ENCODE measurements around the gene VIPR1.
A peak's percentile ranks its signal among the peaks of the same experiment; 100 is the strongest.

The VIPR1 gene

GRCh38 chr3:42581400-42581708, 78.9 kb downstream of the VIPR1 start:
- no peak for DNase-seq

GRCh38 chr3:42581709-42582473, 79.4 kb downstream of the VIPR1 start, which contains the start of gene SEC22C:
Gene SEC22C (minus strand): TSS chr3:42581967. CDS start chr3:42569046, 12,921 bp downstream.
- peak; percentile 92 for DNase-seq

- no peak for DNase-seq
These were observed 80.1 kb downstream of the VIPR1 start for GRCh38 chr3:42582474-42583070.

Data from fibroblast of skin of back (primary cell).